DOHH2 (cell line): ENCODE measurements around the gene TADA2B.

Source experiments
- EZH2phosphoT487 ChIP-seq: fragments of 200-600 bp; sonication (generic); IDR thresholded peaks from 2 replicates; pipeline ENCODE4 v1.6.1; 2017; ENCODE audit warnings: borderline replicate concordance, mild to moderate bottlenecking, antibody characterized with exemption, low read length, moderate library complexity, mixed read lengths
- TF ChIP-seq, protein P1 (sequence below): fragments of 200-600 bp; sonication (generic); IDR thresholded peaks from one replicate; pipeline ENCODE4 v1.5.1; 2014; ENCODE audit warnings: antibody characterized with exemption, mild to moderate bottlenecking, low read depth, low read length; ENCODE audit not compliant: poor library complexity, severe bottlenecking

DNA sequence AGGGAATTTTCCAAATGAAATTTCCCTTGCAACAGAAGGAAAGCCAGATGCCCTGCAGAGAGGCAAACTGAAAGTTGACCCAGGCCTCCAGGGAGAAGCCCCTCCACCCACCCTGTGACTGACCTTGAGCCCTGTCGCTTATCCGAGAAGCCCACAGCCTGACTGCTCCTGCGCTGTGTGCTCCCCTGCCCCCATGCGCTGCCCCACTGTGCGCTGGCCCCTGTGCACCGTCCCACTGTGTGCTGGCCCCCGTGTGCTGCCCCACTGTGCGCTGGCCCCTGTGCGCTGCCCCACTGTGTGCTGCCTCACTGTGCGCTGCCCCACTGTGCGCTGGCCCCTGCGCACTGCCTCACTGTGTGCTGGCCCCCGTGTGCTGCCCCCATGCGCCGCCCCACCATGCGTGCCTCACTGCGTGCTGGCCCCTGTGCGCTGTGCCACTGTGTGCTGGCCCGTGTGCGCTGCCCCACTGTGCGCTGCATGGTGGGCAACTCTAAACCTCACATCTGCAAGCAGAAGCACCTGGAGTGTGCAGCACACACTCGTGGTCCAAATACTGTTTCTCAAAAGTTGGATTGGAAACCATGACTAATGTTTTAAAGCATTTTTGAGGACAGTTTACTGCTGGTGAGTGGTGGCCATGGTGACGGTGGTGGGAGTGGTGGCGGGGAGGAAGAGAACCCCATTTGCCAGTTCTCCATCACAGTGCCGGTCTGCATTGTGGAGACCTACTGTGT, 33.0 kb downstream of the TADA2B start:
- TF ChIP-seq, protein P1, sequence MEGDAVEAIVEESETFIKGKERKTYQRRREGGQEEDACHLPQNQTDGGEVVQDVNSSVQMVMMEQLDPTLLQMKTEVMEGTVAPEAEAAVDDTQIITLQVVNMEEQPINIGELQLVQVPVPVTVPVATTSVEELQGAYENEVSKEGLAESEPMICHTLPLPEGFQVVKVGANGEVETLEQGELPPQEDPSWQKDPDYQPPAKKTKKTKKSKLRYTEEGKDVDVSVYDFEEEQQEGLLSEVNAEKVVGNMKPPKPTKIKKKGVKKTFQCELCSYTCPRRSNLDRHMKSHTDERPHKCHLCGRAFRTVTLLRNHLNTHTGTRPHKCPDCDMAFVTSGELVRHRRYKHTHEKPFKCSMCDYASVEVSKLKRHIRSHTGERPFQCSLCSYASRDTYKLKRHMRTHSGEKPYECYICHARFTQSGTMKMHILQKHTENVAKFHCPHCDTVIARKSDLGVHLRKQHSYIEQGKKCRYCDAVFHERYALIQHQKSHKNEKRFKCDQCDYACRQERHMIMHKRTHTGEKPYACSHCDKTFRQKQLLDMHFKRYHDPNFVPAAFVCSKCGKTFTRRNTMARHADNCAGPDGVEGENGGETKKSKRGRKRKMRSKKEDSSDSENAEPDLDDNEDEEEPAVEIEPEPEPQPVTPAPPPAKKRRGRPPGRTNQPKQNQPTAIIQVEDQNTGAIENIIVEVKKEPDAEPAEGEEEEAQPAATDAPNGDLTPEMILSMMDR = no peak
- no peak for TF ChIP-seq EZH2phosphoT487
